SKM-1 treated with dmso at 0.1 percent for 144 hours (cell line): ENCODE measurements around the gene OASL.

Experiments used
- DNase-seq: peaks from one replicate; lab custom pipeline; 2025; ENCODE audit not compliant: unreplicated experiment; lab: John Stamatoyannopoulos, UW

Gene OASL

DNA sequence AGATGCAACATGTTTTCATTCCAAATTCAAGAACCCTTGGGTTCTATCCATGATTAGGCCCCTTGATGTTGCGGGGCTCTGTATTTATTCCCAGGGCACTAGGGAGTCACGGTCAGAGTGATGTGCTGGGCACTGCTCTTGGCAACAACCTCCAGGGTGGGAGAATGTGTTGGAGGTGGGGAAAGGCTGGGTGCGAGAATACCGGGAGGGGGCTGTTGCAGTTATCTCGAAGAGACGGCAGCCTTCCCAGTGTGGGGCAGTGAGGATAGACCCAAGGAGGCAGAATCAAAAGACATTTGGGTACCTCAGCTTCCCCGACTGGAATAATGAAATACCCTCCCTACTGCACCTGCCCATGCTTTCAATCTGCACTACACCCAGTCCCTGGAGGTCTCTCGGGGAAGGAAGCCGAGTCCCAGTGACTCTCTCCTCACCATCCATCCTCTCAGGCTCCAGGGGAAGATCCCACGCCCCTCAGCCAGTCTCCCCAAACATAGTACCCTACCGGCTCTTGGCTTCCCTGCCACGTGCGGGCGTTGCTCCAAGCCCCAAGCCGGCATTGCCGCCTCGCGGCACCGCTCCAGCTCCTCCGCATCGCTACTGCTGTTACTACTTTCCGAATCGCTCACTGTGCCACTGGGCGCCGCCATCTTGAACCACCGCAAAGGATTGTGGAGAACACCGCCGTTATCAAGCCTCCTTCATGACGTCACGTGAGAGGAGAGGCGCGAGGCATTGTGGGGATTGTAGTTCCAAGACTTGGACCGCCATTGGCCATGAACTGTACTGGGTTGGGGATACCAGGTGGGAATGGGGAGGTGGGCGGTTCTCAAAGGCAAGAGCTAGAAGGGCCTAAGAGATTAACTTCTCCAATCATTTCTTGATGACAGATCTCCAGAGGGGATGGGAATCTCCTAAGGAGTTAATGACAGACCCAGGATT, 22.9 kb downstream of the OASL start, which contains the start of gene C12orf43:
TSS of gene C12orf43 (minus strand) at position 663 of the 942 bp plus-strand sequence. CDS start at position 650, 13 bp downstream.
- peak; percentile 54 for DNase-seq

GRCh38 chr12:121013715-121014114, 25.3 kb downstream of the OASL start:
- DNase-seq: no peak

- DNase-seq: no peak
These were observed 27.2 kb downstream of the OASL start for GRCh38 chr12:121011820-121012219.

DNA sequence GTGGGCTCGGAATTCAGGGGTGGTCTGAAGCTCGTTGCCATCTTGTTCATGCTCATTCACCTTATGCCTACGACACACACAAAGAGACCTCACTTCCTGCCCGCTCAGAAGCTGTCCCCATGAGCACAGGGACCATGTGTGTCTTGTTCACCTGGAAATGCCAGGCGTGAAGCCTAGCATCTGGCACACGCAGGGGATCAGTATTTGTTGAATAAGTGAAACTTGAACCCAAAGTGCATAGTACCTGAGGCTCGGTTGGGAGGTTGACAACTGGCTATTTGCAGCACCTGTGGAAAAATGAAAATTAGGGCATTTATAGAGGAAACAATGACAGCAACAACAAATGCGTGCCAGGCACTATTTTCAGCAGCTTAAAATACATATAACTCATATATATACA, 28.2 kb downstream of the OASL start:
- DNase-seq: no peak

GRCh38 chr12:121009741-121010140, 29.3 kb downstream of the OASL start:
- no peak for DNase-seq

DNA sequence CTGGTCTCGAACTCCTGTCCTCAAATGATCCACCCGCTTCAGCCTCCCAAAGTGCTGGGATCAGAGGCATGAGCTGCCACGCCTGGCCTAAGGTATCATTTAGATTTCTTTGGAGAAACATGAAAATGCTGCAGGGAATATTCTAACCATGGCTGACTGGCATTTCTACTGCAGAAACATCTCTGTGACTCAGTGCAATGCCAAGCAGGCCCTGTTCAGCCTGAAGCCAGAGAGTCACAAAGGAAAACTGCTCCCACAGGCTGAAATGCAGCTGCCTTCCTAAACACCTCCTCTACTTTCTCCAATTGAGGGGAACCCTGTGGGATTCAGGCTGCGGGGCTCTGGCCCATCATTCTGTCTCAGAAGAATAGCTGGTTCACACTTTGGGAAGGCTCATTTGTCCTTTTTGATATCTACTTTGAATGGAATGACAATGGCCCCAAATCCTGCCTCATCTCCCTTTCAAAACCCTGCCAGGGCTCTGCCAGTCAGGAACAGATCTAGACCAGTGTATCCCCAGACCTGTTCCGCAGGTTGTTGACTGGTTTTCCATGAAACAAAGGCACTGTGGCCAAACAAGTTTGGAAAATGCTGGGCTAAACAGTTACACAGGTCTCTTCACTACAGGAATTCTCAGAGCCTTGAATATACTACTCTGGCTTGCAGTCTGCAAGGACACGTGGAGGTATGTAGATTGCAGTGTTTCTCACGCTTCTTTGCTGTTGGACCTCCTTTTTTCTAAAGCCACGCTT, 30.5 kb downstream of the OASL start:
- no peak for DNase-seq

DNA sequence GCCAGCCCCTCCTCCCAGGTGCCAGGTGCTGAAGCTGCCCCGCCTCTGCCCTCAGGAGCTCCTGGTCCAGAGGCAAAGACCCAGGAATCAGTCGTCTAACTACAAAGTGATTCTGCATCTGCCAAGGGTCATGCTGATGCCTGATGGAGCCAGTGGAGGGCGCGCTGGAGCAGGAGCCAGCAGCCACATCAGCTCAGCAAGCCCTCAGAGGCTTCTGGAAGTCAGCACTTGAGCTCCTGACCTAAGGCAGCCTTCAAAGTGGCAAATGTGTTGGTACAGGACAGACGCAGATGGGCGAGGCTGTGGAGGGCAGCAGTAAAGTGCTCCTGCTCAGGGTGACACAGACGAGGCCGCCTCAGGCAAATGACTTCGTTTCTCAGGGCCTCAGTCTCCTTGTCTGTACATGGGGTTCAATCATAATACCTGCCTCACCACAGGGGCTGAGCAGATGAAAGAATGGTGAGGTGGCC, 33.7 kb downstream of the OASL start:
- DNase-seq: peak; percentile 0

DNA sequence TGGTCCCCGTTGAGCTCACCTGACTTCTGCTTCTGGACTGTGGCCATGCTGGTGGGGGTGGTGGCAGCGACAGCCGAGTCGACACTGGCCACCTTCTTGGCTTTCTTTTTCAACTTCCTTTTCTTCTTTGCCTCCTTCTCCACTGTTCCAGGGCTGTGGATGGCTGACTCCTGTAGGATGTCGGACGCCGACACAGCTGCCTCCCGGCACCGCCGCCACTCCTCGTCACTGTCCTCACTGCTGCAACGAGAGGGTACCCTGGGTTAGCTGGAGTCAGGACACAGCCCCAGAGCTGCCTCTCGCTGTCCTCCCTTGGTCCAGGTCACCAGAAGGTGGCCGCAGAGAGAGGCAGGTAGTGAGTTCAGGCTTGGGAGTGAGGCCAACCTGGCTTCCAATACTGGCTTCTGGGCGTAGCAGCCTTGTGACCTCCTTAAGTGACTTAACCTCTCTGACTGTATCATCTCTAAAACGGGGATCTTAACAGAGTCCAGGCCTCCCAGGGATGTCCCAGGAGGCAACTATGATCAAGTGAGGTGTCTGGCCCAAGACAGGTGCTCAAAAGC, 34.7 kb downstream of the OASL start:
- no peak for DNase-seq

DNA sequence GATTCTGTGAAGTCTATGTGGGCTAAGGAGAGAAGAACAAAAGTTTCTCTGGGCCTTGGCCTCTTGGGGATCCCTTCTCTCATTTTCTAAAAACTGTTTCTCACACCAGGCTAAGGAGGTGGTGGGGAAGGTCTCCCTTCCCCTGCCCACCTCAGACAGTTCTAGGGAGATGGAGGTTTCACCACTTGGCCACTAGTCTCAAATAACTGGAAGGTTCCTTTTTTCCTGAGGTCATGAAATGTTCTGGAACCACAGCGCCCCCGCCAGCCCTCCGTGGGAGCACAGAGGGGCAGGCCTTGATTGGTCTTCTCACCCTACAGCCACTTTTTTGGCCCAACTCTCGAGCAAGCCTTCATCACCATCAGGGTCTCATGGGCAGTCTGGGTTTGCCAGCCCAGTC, 35.4 kb downstream of the OASL start:
- DNase-seq: peak; percentile 5

DNA sequence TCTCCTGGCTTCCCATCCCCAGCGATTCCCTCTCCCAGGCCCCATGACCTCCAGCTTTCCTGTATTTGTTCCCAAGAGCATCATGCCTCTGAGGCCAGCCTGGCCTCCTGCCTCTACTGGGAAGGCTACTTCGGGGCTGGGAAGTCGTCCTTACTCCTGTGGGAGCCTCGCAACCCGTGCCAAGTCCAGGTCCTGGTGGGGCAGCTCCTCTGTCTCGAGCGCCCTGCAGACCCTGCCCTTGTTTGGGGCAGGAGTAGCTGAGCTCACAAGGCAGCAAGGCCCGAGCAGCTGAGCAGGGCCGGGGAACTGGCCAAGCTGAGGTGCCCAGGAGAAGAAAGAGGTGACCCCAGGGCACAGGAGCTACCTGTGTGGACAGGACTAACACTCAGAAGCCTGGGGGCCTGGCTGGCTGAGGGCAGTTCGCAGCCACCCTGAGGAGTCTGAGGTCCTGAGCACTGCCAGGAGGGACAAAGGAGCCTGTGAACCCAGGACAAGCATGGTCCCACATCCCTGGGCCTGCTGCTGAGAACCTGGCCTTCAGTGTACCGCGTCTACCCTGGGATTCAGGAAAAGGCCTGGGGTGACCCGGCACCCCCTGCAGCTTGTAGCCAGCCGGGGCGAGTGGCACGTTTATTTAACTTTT, 37.1 kb downstream of the OASL start:
- DNase-seq: no peak

DNA sequence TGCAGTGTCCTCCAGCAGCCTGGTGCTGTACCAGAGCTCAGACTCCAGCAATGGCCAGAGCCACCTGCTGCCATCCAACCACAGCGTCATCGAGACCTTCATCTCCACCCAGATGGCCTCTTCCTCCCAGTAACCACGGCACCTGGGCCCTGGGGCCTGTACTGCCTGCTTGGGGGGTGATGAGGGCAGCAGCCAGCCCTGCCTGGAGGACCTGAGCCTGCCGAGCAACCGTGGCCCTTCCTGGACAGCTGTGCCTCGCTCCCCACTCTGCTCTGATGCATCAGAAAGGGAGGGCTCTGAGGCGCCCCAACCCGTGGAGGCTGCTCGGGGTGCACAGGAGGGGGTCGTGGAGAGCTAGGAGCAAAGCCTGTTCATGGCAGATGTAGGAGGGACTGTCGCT, 38.0 kb downstream of the OASL start:
- DNase-seq: no peak

- DNase-seq: no peak
These were observed 38.5 kb downstream of the OASL start for GRCh38 chr12:121000530-121000929.

GRCh38 chr12:120999191-121000120, 39.6 kb downstream of the OASL start:
- no peak for DNase-seq

GRCh38 chr12:120998435-120998834, 40.6 kb downstream of the OASL start:
- no peak for DNase-seq

DNA sequence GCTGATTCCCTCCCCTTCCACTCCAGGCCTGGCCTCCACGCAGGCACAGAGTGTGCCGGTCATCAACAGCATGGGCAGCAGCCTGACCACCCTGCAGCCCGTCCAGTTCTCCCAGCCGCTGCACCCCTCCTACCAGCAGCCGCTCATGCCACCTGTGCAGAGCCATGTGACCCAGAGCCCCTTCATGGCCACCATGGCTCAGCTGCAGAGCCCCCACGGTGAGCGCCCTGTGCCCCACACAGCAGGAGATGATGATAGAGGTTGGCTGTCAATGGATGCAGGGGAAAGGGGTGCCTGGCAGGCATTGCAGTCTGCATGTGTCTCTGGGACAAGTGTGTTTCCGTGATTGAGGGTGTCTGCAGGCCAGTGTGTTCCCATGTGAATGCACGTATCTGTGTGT, 41.6 kb downstream of the OASL start:
- DNase-seq: no peak

- DNase-seq: no peak
These were observed 42.8 kb downstream of the OASL start for GRCh38 chr12:120996133-120996746.

DNA sequence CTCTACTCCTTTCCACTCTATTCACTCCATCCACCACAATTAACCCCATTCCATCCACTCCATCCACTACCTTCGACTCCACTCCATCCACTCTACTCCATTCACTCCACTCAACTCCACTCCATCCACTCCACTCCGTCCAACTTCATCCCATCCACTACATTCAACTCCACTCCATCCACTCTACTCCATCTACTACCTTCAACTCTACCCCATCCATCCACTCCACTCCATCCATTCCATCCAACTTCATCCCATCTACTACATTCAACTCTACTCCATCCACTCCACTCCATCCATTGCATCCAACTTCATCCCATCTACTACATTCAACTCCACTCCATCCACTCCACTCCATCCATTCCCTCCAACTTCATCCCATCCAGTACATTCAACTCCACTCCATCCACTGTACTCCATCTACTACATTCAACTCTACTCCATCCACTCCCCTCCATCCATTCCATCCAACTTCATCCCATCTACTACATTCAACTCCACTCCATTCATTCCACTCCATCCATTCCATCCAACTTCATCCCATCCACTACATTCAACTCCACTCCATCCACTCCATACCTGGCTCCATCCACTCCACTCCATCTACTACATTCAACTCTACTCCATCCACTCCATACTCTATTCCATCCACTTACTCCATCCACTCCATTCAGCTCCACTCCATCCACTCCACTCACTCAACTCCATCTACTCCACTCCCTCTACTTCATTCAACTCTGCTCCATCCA, 44.3 kb downstream of the OASL start:
- DNase-seq: no peak

- no peak for DNase-seq
These were observed 45.0 kb downstream of the OASL start for GRCh38 chr12:120994059-120994458.

- DNase-seq: no peak
These were observed 45.5 kb downstream of the OASL start for GRCh38 chr12:120993496-120993895.
